Right kidney (tissue), 1 donor: ENCODE results near the gene VASP.

Experiments
- DNase-seq: peaks from one replicate; pipeline ENCODE4 v3.0.0-alpha.2; 2016

Gene VASP

GRCh38 chr19:45473367-45473681 lies 34.0 kb upstream of the VASP start:
- DNase-seq: no peak

GRCh38 chr19:45473682-45474605 lies 33.3 kb upstream of the VASP start:
- DNase-seq: no peak

GRCh38 chr19:45474606-45475521 lies 32.4 kb upstream of the VASP start:
- DNase-seq: no peak

GRCh38 chr19:45475537-45476291 lies 31.6 kb upstream of the VASP start:
- no peak for DNase-seq

- DNase-seq: no peak
Measured at GRCh38 chr19:45476304-45476703, 31.0 kb upstream of the VASP start.

GRCh38 chr19:45477186-45477585 lies 30.1 kb upstream of the VASP start:
- DNase-seq: no peak

- DNase-seq: peak; percentile 51
Measured at GRCh38 chr19:45477713-45478453, 29.4 kb upstream of the VASP start.

- DNase-seq: peak; percentile 98
Measured at GRCh38 chr19:45478454-45479238, 28.6 kb upstream of the VASP start.

GRCh38 chr19:45483033-45483432 lies 24.2 kb upstream of the VASP start:
- no peak for DNase-seq

- no peak for DNase-seq
Measured at GRCh38 chr19:45484273-45484945, 22.9 kb upstream of the VASP start.

- DNase-seq: peak; percentile 76
Measured at GRCh38 chr19:45485305-45486077, 21.8 kb upstream of the VASP start.

- DNase-seq: no peak
Measured at GRCh38 chr19:45488708-45489107, 18.6 kb upstream of the VASP start.

GRCh38 chr19:45489216-45489855 lies 17.9 kb upstream of the VASP start:
- DNase-seq: no peak

- no peak for DNase-seq
Measured at GRCh38 chr19:45492137-45492626, 15.1 kb upstream of the VASP start.

- peak; percentile 56 for DNase-seq
Measured at GRCh38 chr19:45492627-45493470, 14.4 kb upstream of the VASP start.

- DNase-seq: no peak
Measured at GRCh38 chr19:45494261-45494916, 12.9 kb upstream of the VASP start.

GRCh38 chr19:45495178-45495577 lies 12.1 kb upstream of the VASP start:
- no peak for DNase-seq
